SW 1271 (cell line): ENCODE results near the gene UNC13D.
"Not testable (repeated sequence)": the region's sequence is repeated elsewhere in the genome, so short reads cannot be mapped to it uniquely, and the experiment has no call there.

Experiments
- DNase-seq, 2 experiments: peaks; one replicate each; lab custom pipeline; 2025; lab: John Stamatoyannopoulos, UW

UNC13D gene

GRCh38 chr17:75820094-75821080 lies 23.8 kb downstream of the UNC13D start:
- DNase-seq: no peak

- DNase-seq: no peak
Measured at GRCh38 chr17:75819678-75820077, 24.5 kb downstream of the UNC13D start.

- no peak for DNase-seq
Measured at GRCh38 chr17:75819116-75819515, 25.1 kb downstream of the UNC13D start.

- no peak for DNase-seq
Measured at GRCh38 chr17:75818326-75818885, 25.8 kb downstream of the UNC13D start.

GRCh38 chr17:75817571-75817970 lies 26.6 kb downstream of the UNC13D start:
- DNase-seq: no peak

GRCh38 chr17:75816693-75817092 lies 27.5 kb downstream of the UNC13D start:
- no peak for DNase-seq

- no peak for DNase-seq
Measured at GRCh38 chr17:75815399-75815798, 28.8 kb downstream of the UNC13D start.

GRCh38 chr17:75814900-75815373 lies 29.3 kb downstream of the UNC13D start:
- no peak for DNase-seq

- DNase-seq: no peak
Measured at GRCh38 chr17:75814021-75814395, 30.2 kb downstream of the UNC13D start.

GRCh38 chr17:75813081-75814020 lies 30.9 kb downstream of the UNC13D start:
- DNase-seq: no peak

- DNase-seq: no peak
Measured at GRCh38 chr17:75812096-75813013, 31.8 kb downstream of the UNC13D start.

- no peak for DNase-seq
Measured at GRCh38 chr17:75811174-75811573, 33.0 kb downstream of the UNC13D start.

- DNase-seq: not testable (repeated sequence)
Measured at GRCh38 chr17:75810756-75811155, 33.4 kb downstream of the UNC13D start.

- DNase-seq: no peak
Measured at GRCh38 chr17:75810216-75810615, 34.0 kb downstream of the UNC13D start.

- DNase-seq: no peak
Measured at GRCh38 chr17:75809631-75810111, 34.5 kb downstream of the UNC13D start.

GRCh38 chr17:75808905-75809621 lies 35.1 kb downstream of the UNC13D start:
- DNase-seq: no peak

- DNase-seq: no peak
Measured at GRCh38 chr17:75808549-75808904, 35.7 kb downstream of the UNC13D start.

GRCh38 chr17:75807861-75808260 lies 36.3 kb downstream of the UNC13D start:
- DNase-seq: no peak

- no peak for DNase-seq
Measured at GRCh38 chr17:75806822-75807500, 37.2 kb downstream of the UNC13D start.

- no peak for DNase-seq
Measured at GRCh38 chr17:75803883-75804282, 40.3 kb downstream of the UNC13D start.
